DND-41 (cell line): ENCODE measurements around the gene TGFBR2.

ENCODE experiments used
- EZH2 ChIP-seq: IDR thresholded peaks from 3 replicates; pipeline ENCODE4 v1.6.1; 2012; ENCODE audit warnings: borderline replicate concordance, low read depth, mild to moderate bottlenecking, moderate library complexity, low read length, inconsistent platforms; ENCODE audit not compliant: severe bottlenecking
- TF ChIP-seq, protein P1 (sequence below): IDR thresholded peaks from 2 replicates; pipeline ENCODE4 v1.5.1; 2012; ENCODE audit warnings: borderline replicate concordance, low read length, moderate library complexity, mild to moderate bottlenecking; ENCODE audit not compliant: poor library complexity, severe bottlenecking; ENCODE audit errors: extremely low read depth

DNA sequence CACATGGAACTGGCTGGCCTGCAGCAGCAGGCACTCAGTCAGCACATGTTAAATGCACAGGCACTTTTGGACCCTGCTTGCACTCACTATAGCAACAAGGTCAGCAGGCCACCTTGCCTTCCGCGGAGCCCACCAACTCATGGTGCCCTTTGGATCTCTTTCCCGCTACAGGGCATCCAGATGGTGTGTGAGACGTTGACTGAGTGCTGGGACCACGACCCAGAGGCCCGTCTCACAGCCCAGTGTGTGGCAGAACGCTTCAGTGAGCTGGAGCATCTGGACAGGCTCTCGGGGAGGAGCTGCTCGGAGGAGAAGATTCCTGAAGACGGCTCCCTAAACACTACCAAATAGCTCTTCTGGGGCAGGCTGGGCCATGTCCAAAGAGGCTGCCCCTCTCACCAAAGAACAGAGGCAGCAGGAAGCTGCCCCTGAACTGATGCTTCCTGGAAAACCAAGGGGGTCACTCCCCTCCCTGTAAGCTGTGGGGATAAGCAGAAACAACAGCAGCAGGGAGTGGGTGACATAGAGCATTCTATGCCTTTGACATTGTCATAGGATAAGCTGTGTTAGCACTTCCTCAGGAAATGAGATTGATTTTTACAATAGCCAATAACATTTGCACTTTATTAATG, 85.0 kb downstream of the TGFBR2 start:
- TF ChIP-seq EZH2, result no peak
- TF ChIP-seq, protein P1, sequence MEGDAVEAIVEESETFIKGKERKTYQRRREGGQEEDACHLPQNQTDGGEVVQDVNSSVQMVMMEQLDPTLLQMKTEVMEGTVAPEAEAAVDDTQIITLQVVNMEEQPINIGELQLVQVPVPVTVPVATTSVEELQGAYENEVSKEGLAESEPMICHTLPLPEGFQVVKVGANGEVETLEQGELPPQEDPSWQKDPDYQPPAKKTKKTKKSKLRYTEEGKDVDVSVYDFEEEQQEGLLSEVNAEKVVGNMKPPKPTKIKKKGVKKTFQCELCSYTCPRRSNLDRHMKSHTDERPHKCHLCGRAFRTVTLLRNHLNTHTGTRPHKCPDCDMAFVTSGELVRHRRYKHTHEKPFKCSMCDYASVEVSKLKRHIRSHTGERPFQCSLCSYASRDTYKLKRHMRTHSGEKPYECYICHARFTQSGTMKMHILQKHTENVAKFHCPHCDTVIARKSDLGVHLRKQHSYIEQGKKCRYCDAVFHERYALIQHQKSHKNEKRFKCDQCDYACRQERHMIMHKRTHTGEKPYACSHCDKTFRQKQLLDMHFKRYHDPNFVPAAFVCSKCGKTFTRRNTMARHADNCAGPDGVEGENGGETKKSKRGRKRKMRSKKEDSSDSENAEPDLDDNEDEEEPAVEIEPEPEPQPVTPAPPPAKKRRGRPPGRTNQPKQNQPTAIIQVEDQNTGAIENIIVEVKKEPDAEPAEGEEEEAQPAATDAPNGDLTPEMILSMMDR, result no peak
